ENCODE results near the gene TRPV3.
"Not testable (repeated sequence)": the region's sequence is repeated elsewhere in the genome, so short reads cannot be mapped to it uniquely, and the experiment has no call there.

The TRPV3 gene

GRCh38 chr17:3519472-3519871, 38.1 kb downstream of the TRPV3 start:
- DNase-seq: not testable (repeated sequence)

GRCh38 chr17:3514873-3515272, 42.7 kb downstream of the TRPV3 start:
- no peak for DNase-seq

- not testable (repeated sequence) for DNase-seq
Measured at GRCh38 chr17:3514167-3514566, 43.4 kb downstream of the TRPV3 start.

- DNase-seq: no peak
Measured at GRCh38 chr17:3513305-3514035, 44.1 kb downstream of the TRPV3 start.

- no peak for DNase-seq
Measured at GRCh38 chr17:3512505-3513171, 45.0 kb downstream of the TRPV3 start.

- DNase-seq: no peak
Measured at GRCh38 chr17:3511852-3512504, 45.6 kb downstream of the TRPV3 start.

- DNase-seq: no peak
Measured at GRCh38 chr17:3510090-3510489, 47.5 kb downstream of the TRPV3 start.

GRCh38 chr17:3507869-3508268, 49.7 kb downstream of the TRPV3 start:
- no peak for DNase-seq

- DNase-seq: no peak
Measured at GRCh38 chr17:3507071-3507470, 50.5 kb downstream of the TRPV3 start.

- no peak for DNase-seq
Measured at GRCh38 chr17:3506054-3506453, 51.6 kb downstream of the TRPV3 start.

GRCh38 chr17:3505008-3505407, 52.6 kb downstream of the TRPV3 start:
- DNase-seq: no peak

GRCh38 chr17:3503285-3503684, 54.3 kb downstream of the TRPV3 start:
- DNase-seq: no peak

GRCh38 chr17:3502466-3502865, 55.1 kb downstream of the TRPV3 start:
- DNase-seq: no peak

- DNase-seq: no peak
Measured at GRCh38 chr17:3501344-3501743, 56.3 kb downstream of the TRPV3 start.

GRCh38 chr17:3497101-3497500, 60.5 kb downstream of the TRPV3 start:
- no peak for DNase-seq

GRCh38 chr17:3485481-3486068, 72.0 kb downstream of the TRPV3 start:
- DNase-seq: no peak

GRCh38 chr17:3482852-3483251, 74.8 kb downstream of the TRPV3 start:
- no peak for DNase-seq

GRCh38 chr17:3479988-3480387, 77.6 kb downstream of the TRPV3 start:
- no peak for DNase-seq

- DNase-seq: no peak
Measured at GRCh38 chr17:3475812-3476610, 81.6 kb downstream of the TRPV3 start, which contains the start of gene ASPA. TSS of gene ASPA (plus strand) at chr17:3475997. CDS start at chr17:3476160, 163 bp downstream.

- DNase-seq: no peak
Measured at GRCh38 chr17:3475251-3475685, 82.3 kb downstream of the TRPV3 start.

- DNase-seq: no peak
Measured at GRCh38 chr17:3474212-3474611, 83.4 kb downstream of the TRPV3 start.

- DNase-seq: no peak
Measured at GRCh38 chr17:3472137-3472536, 85.5 kb downstream of the TRPV3 start.

- no peak for DNase-seq
Measured at GRCh38 chr17:3471599-3471998, 86.0 kb downstream of the TRPV3 start, which contains the start of gene SPATA22. TSS of gene SPATA22 (minus strand) at chr17:3471819. CDS start at chr17:3469325, 2,494 bp downstream.
